GM19372 (cell line): Measurements from ENCODE around the gene PNISR.

Experiments used
- ATAC-seq: cut with Tn5 transposase; IDR thresholded peaks from one replicate; pipeline ENCODE4 v1.9.1; 2021; ENCODE audit warnings: mild to moderate bottlenecking, low read depth, moderate library complexity; ENCODE audit not compliant: unreplicated experiment

Gene PNISR

GRCh38 chr6:99412065-99412464 is 13.0 kb downstream of the PNISR start:
- ATAC-seq: no peak

GRCh38 chr6:99409672-99410071 is 15.4 kb downstream of the PNISR start:
- ATAC-seq: no peak

- no peak for ATAC-seq
Observed at GRCh38 chr6:99407076-99407475, 18.0 kb downstream of the PNISR start.

- no peak for ATAC-seq
Observed at GRCh38 chr6:99402448-99402847, 22.7 kb downstream of the PNISR start.

- no peak for ATAC-seq
Observed at GRCh38 chr6:99397287-99397686, 27.8 kb downstream of the PNISR start.

GRCh38 chr6:99393698-99394531 is 31.2 kb downstream of the PNISR start, which contains the start of gene COQ3:
Gene COQ3, minus strand, starts transcription at chr6:99394195. Its CDS starts 16 bp downstream, at chr6:99394179.
- ATAC-seq: peak; percentile 72

GRCh38 chr6:99393366-99393697 is 31.8 kb downstream of the PNISR start:
- ATAC-seq: peak; percentile 28

- no peak for ATAC-seq
Observed at GRCh38 chr6:99390896-99391295, 34.2 kb downstream of the PNISR start.

- ATAC-seq: no peak
Observed at GRCh38 chr6:99384507-99384906, 40.6 kb downstream of the PNISR start.

GRCh38 chr6:99378636-99379035 is 46.5 kb downstream of the PNISR start:
- no peak for ATAC-seq

- ATAC-seq: no peak
Observed at GRCh38 chr6:99369533-99369932, 55.6 kb downstream of the PNISR start.

- ATAC-seq: no peak
Observed at GRCh38 chr6:99366852-99367251, 58.3 kb downstream of the PNISR start.

GRCh38 chr6:99364026-99364425 is 61.1 kb downstream of the PNISR start:
- peak; percentile 63 for ATAC-seq

- no peak for ATAC-seq
Observed at GRCh38 chr6:99362678-99363268, 62.3 kb downstream of the PNISR start.

GRCh38 chr6:99359800-99360199 is 65.3 kb downstream of the PNISR start:
- ATAC-seq: no peak

- no peak for ATAC-seq
Observed at GRCh38 chr6:99356641-99357040, 68.5 kb downstream of the PNISR start.

GRCh38 chr6:99354983-99355382 is 70.1 kb downstream of the PNISR start:
- no peak for ATAC-seq

- ATAC-seq: no peak
Observed at GRCh38 chr6:99353126-99353525, 72.0 kb downstream of the PNISR start.

- ATAC-seq: no peak
Observed at GRCh38 chr6:99350573-99350972, 74.5 kb downstream of the PNISR start.

- ATAC-seq: peak; percentile 47
Observed at GRCh38 chr6:99349171-99350141, 75.7 kb downstream of the PNISR start, which contains the start of gene FAXC. Gene FAXC, minus strand, starts transcription at chr6:99349674. Its CDS starts 302 bp downstream, at chr6:99349372.
